HG02678 (cell line): Measurements from ENCODE around the gene NKAIN4.
A peak's percentile ranks its signal among the peaks of the same experiment; 100 is the strongest.

Source experiments
- ATAC-seq: cut with Tn5 transposase; IDR thresholded peaks from one replicate; pipeline ENCODE4 v1.9.1; 2021; ENCODE audit warnings: mild to moderate bottlenecking, moderate library complexity; ENCODE audit not compliant: unreplicated experiment

Gene NKAIN4

DNA sequence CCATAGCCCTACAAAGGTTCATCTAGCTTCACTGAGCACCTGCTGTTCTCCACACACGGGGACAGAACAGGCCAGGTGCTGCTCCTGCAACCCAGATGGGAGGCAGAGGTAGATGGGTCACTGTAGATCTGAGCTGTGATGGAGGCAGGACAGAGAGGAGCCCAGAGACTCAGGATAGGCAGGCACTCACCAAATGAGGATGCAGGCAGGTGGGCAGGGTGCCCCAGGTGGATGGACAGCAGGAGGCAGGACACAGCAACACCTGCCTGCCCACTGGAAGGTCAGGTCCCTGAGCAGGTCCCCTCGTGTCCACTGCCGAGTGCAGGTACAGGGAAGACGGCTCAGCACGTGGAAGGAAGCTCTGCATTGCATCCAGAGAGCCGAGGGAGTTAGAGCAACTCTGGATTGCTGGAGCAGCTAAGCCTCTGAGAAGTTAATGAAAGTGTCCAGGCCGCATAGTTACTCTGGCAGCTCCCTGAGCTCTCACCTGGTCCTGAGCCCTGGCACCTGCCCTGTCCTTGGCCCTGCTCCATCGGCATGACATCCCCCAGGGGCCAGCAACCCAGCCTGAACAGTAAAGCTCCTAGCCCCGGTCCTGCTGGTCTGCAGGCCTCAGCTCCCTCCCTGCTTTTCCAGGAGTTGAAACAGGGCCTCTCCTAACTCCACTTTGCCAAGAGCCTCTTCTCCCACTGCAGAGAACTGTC lies 33.4 kb downstream of the NKAIN4 start:
- no peak for ATAC-seq

DNA sequence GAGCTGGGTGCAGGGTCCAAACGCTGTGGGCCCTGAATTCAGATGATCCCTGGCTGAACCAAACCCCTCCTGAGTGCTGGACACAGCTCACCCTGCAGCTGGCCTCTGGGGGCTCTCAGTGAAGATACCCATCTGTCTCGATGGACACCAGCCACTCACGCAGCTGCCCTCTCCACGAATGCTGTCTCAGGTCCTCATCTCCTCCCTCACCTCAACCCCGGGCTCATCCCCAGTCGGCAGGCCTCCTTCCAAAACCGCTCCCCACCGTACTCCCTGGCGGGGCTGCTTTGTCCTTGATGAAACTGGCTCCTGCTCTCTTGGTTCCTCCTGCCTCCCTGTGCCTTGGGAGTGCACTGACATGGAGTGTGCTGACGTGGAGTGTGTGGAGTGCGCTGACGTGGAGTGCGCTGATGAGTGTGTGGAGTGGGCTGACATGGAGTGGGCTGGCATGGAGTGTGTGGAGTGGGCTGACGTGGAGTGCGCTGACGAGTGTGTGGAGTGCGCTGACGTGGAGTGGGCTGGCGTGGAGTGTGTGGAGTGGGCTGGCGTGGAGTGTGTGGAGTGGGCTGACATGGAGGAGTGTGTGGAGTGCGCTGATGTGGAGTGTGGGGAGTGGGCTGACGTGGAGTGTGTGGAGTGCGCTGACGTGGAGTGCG lies 34.3 kb downstream of the NKAIN4 start:
- ATAC-seq, result no peak

GRCh38 chr20:63219447-63219821 lies 34.8 kb downstream of the NKAIN4 start:
- no peak for ATAC-seq

DNA sequence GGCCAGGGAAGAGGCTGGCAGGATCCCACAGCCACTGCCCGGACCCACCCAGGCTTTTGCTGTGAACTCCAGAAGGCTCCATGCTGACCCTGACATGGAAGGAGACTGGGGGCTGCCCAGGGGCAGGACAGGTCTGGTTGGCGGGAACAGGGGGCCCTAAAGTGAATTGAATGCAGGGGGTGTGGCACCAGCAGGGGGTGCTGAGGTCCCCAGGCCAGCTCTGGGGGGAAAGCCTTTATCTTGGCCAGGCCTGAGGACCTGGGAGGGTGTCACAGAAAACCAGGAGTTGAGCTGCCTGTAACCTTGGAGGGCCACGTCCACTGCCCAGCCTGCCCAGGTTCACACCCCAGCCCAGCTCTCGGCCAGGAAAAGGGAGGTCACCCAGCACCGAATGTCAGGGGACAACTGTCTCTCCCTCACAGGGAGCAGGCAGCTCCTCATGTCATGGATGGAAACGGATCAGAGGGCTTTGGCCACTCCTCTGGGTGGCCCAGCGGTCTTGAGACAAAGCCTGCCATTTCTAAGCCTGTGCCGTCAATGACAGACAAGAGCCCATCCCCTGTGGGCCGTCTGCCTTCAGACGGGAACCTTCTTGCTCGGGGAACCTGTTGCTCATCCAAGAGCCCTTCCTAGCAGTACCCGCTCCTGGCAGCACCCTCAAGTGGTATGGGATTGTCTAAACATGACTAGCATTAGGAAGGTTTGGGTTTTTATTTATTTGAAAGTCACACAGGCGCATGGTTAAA lies 35.4 kb downstream of the NKAIN4 start:
- ATAC-seq, result no peak

GRCh38 chr20:63217706-63218105 lies 36.6 kb downstream of the NKAIN4 start:
- ATAC-seq, result no peak

DNA sequence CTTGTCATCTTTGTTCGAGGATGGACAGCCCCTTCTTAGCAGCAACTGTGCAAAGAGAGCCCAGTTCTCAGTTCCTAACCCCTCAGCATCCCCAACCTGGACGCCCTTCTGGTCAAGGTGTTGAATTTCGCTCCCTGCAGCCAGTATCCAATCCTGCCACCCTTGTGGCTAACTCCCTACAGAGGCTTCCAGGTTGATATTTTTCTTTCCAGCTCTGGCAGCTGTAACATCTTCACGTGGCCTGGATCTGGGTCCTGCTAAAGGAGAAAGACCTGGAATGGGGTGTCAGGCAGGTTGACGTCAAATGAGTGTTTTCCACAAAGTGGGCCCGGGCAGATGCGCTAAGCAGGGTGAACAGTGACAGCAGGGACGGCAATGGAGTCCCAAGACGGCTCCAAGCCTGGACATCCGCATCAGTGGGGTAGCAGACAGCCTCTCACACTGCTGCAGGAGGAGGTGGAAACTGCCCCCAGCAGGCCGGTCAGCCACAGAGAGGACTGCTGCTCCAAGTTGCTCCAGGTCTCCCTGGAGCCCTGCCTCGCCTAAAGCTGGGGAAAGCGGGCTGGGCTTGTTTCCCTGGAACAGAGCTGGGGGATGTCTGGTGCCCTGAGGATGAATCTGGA lies 37.3 kb downstream of the NKAIN4 start:
- no peak for ATAC-seq

GRCh38 chr20:63216041-63216848 lies 38.0 kb downstream of the NKAIN4 start, which contains the start of gene YTHDF1:
YTHDF1 (minus strand) TSS chr20:63216131; CDS start chr20:63215892, 239 bp downstream.
- ATAC-seq, result peak; percentile 88

- ATAC-seq, result peak; percentile 22
Observed at GRCh38 chr20:63215101-63216040, 38.9 kb downstream of the NKAIN4 start.

GRCh38 chr20:63214514-63214913 lies 39.7 kb downstream of the NKAIN4 start:
- ATAC-seq, result no peak

DNA sequence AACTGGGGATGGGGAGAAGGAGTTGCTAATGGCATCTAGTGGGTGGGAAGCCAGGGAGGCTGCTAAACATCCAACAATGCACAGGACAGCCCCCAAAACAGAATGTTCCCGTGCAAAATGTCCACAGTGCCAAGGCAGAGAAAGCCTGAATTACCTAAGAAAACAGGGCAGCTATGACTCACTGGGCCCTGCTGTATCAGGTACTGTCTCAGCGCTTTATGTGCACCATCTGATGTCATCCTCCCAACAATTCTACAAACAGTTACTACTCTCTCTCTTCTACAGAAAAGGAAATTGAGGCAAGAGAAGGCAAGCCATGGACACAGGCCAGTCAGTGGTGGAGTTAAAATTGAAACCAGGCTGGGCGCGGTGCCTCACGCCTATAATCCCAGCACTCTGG lies 41.5 kb downstream of the NKAIN4 start:
- ATAC-seq, result no peak

GRCh38 chr20:63212393-63212730 lies 41.9 kb downstream of the NKAIN4 start:
- ATAC-seq, result no peak

- ATAC-seq, result no peak
Observed at GRCh38 chr20:63210011-63210605, 44.2 kb downstream of the NKAIN4 start.

- no peak for ATAC-seq
Observed at GRCh38 chr20:63208346-63208909, 45.8 kb downstream of the NKAIN4 start.

GRCh38 chr20:63206878-63207277 lies 47.4 kb downstream of the NKAIN4 start:
- no peak for ATAC-seq

- ATAC-seq, result no peak
Observed at GRCh38 chr20:63205896-63206295, 48.4 kb downstream of the NKAIN4 start.

- ATAC-seq, result no peak
Observed at GRCh38 chr20:63204362-63204761, 49.9 kb downstream of the NKAIN4 start.

DNA sequence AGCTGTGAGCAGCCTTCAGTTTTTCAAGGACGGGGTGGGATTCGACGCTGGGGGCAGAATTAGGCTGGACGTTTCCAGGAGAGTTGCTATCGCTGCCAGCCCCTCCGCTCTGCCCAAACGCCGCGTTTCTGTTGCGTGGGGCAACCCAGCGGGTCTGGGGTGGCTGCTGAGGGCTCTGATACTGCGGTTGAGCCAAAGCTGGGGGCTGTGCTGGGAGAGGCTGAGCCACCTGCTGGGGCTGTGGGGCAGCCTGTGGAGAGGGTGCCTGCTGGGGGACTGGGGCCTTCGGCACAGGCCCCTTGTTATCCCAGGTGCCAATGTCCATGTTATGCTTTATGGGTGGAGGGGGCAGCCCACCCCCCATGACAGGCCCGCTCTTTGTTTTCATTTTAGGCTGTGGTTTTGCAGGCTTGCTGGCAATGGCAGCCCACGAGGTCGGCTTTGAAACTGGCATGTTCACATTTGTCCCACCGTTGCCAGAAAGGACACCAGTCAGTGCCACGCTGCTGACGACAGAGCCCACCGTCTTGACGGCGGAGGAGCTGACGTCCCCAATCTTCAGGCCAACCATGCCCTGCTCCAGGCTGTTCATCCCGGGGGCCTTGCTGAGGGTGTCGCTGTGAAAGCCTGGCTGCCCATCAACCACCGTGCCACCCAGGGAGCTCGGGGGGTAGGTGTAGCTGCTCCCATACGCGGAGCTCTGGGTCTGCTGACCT lies 51.3 kb downstream of the NKAIN4 start:
- ATAC-seq, result no peak

- ATAC-seq, result no peak
Observed at GRCh38 chr20:63202021-63202420, 52.2 kb downstream of the NKAIN4 start.
